ENCODE results near the gene GLB1L3.

Gene GLB1L3

GRCh38 chr11:134275534-134276395 lies at the start of gene GLB1L3:
GLB1L3 (plus strand) TSS chr11:134276379; CDS start chr11:134276741, 362 bp downstream.
- DNase-seq (ENCODE audit: low read depth): no peak
- peak; percentile 40 for TF ChIP-seq CTCF (conservative IDR thresholded peaks at IDR 0.05; ENCODE audit: low read depth, low read length)
- peak within 1 kb of the TSS; percentile 27 for H3K4me3 ChIP-seq (ENCODE audit: low read length)

GRCh38 chr11:134226806-134227325 lies 49.3 kb upstream of the GLB1L3 start:
- H3K4me3 ChIP-seq (ENCODE audit: low read length): no peak overlapping the region
- no peak for DNase-seq (ENCODE audit: low read depth)
- no peak for TF ChIP-seq CTCF (conservative IDR thresholded peaks at IDR 0.05; ENCODE audit: low read depth, low read length)

- no peak for TF ChIP-seq CTCF (conservative IDR thresholded peaks at IDR 0.05; ENCODE audit: low read depth, low read length)
- no peak overlapping the region for H3K4me3 ChIP-seq (ENCODE audit: low read length)
- no peak for DNase-seq (ENCODE audit: low read depth)
Measured at GRCh38 chr11:134228625-134229024, 47.6 kb upstream of the GLB1L3 start.

GRCh38 chr11:134229126-134229790 lies 46.9 kb upstream of the GLB1L3 start:
- TF ChIP-seq CTCF (conservative IDR thresholded peaks at IDR 0.05; ENCODE audit: low read depth, low read length): no peak
- H3K4me3 ChIP-seq (ENCODE audit: low read length): no peak overlapping the region
- no peak for DNase-seq (ENCODE audit: low read depth)

GRCh38 chr11:134230339-134230738 lies 45.8 kb upstream of the GLB1L3 start:
- H3K4me3 ChIP-seq (ENCODE audit: low read length): no peak overlapping the region
- no peak for TF ChIP-seq CTCF (conservative IDR thresholded peaks at IDR 0.05; ENCODE audit: low read depth, low read length)
- DNase-seq (ENCODE audit: low read depth): no peak

GRCh38 chr11:134231958-134232659 lies 44.1 kb upstream of the GLB1L3 start:
- TF ChIP-seq CTCF (conservative IDR thresholded peaks at IDR 0.05; ENCODE audit: low read depth, low read length): no peak
- H3K4me3 ChIP-seq (ENCODE audit: low read length): no peak overlapping the region

More at GRCh38 chr11:134231958-134232659, 44.1 kb upstream of the GLB1L3 start:
- DNase-seq (ENCODE audit: low read depth): no peak
